Keratinocyte (primary cell): ENCODE results near the gene GPR153.

ENCODE experiments used
- CTCF ChIP-seq, 3 experiments: IDR thresholded peaks in 1 of 3; conservative IDR thresholded peaks in 1 of 3; optimal IDR thresholded peaks in 1 of 3; 2 replicates in 2 of 3; 3 replicates in 1 of 3; pipeline versions ENCODE3 to v1.5.1; 2011; ENCODE audit warnings: low read length in 3 of 3, mild to moderate bottlenecking in 3 of 3, moderate library complexity in 2 of 3, control low read depth in 1 of 3, inconsistent platforms in 1 of 3; ENCODE audit not compliant: insufficient read depth in 2 of 3; ENCODE audit errors: extremely low read depth in 1 of 3
- EZH2 ChIP-seq: IDR thresholded peaks from one replicate; pipeline ENCODE4 v1.6.1; 2012; ENCODE audit warnings: inconsistent platforms, mild to moderate bottlenecking, low read length, moderate library complexity

DNA sequence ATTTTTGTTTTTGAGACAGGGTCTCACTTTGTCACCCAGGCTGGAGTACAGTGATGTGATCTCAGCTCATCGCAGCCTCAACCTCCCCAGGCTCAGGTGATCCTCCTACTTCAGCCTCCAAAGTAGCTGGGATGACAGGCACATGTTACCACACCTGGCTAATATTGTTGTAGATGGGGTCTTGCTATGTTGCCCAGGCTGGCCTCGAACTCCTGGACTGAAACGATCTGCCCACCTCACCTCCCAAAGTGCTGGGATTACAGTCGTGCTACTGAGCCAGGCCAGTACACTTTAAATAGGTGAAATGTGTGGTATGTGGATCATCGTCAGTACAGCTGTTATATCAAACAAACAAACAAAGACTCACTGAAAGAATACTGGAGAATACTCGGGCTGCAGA lies 35.0 kb upstream of the GPR153 start:
- TF ChIP-seq CTCF (optimal IDR thresholded peaks at IDR 0.05 in 1 of 3, IDR thresholded peaks at IDR 0.05 in 1 of 3, conservative IDR thresholded peaks at IDR 0.05 in 1 of 3; ENCODE audit: extremely low read depth in 1 of 3, insufficient read depth in 2 of 3, low read length in 3 of 3): no peak
- TF ChIP-seq EZH2: no peak
